SK-N-SH (cell line): ENCODE measurements around the gene GUK1. TPM values are rescaled to one million over a fixed set of nuclear protein-coding genes. Genes with fewer than 3 reads are reported as not detected.

Experiments
- CTCF ChIA-PET: fragments of 300-600, 350-600 bp; formaldehyde crosslinking; extraction: SDS; loops from one replicate; lab custom pipeline; 2021; lab: Yijun Ruan, JAX
- POLR2A ChIA-PET: fragments of 350-600 bp; sonication (Branson Sonifier 250); formaldehyde crosslinking; extraction: SDS; loops from one replicate; lab custom pipeline; 2020; ENCODE audit warnings: antibody characterized with exemption, inconsistent platforms; lab: Yijun Ruan, JAX
- DNase-seq: peaks from one replicate; pipeline ENCODE4 v3.0.0; 2012
- H2AFZ ChIP-seq: fragments of 200-600 bp; sonication (generic); 2 replicates; pipeline ENCODE4 v1.8.1; 2016; ENCODE audit warnings: antibody characterized with exemption, mild to moderate bottlenecking, low read depth
- H3F3A ChIP-seq: fragments of 200-600 bp; sonication (generic); replicated peaks from 2 replicates; pipeline ENCODE3; 2016; ENCODE audit warnings: antibody characterized with exemption, mild to moderate bottlenecking; ENCODE audit not compliant: insufficient read depth
- H3K27ac ChIP-seq, 2 experiments: fragments of 200-500 bp in 1 of 2; fragments of 200-600 bp in 1 of 2; sonication (Bioruptor generic) in 1 of 2; sonication (generic), shearing (Covaris generic) in 1 of 2; 2 replicates each; pipeline versions ENCODE4 v1.5.1 to v1.6.1; 2014 to 2016; ENCODE audit warnings: low read depth in 2 of 2, inconsistent platforms in 1 of 2, low read length in 1 of 2, mild to moderate bottlenecking in 1 of 2, mixed read lengths in 1 of 2
- H3K27me3 ChIP-seq: fragments of 200-600 bp; sonication (generic), shearing (Covaris generic); 2 replicates; pipeline ENCODE4 v1.6.1; 2016; ENCODE audit warnings: mixed run types; ENCODE audit not compliant: insufficient read depth
- H3K36me3 ChIP-seq, 2 experiments: fragments of 200-500 bp in 1 of 2; fragments of 200-600 bp in 1 of 2; sonication (Bioruptor generic) in 1 of 2; sonication (generic) in 1 of 2; replicated peaks in 1 of 2; 2 replicates each; pipeline versions ENCODE3 to v1.5.1; 2014 to 2016; ENCODE audit warnings: low read length in 1 of 2, mild to moderate bottlenecking in 1 of 2; ENCODE audit not compliant: insufficient read depth in 2 of 2, control insufficient read depth in 1 of 2
- H3K4me1 ChIP-seq, 2 experiments: fragments of 200-500 bp in 1 of 2; fragments of 200-600 bp in 1 of 2; sonication (Bioruptor generic) in 1 of 2; sonication (generic), shearing (Covaris generic) in 1 of 2; 2 replicates each; pipeline versions ENCODE4 v1.5.1 to v1.6.1; 2014 to 2016; ENCODE audit warnings: low read depth in 1 of 2, low read length in 1 of 2, mixed run types in 1 of 2; ENCODE audit not compliant: insufficient read depth in 2 of 2, control insufficient read depth in 1 of 2
- H3K4me2 ChIP-seq: fragments of 200-600 bp; sonication (generic), shearing (Covaris generic); 2 replicates; pipeline ENCODE4 v1.6.1; 2017; ENCODE audit warnings: mixed run types
- H3K4me3 ChIP-seq, 2 experiments: fragments of 200-500 bp in 1 of 2; fragments of 200-600 bp in 1 of 2; sonication (Bioruptor generic) in 1 of 2; sonication (generic), shearing (Covaris generic) in 1 of 2; 2 replicates each; pipeline versions ENCODE4 v1.5.1 to v1.8.1; 2014 to 2016; ENCODE audit warnings: low read depth in 2 of 2, inconsistent platforms in 1 of 2, low read length in 1 of 2, mild to moderate bottlenecking in 1 of 2, mixed read lengths in 1 of 2, moderate library complexity in 1 of 2
- H3K79me2 ChIP-seq: fragments of 200-600 bp; sonication (generic); 2 replicates; pipeline ENCODE4 v1.8.1; 2017; ENCODE audit warnings: mild to moderate bottlenecking; ENCODE audit not compliant: insufficient read depth
- H3K9ac ChIP-seq: fragments of 200-600 bp; sonication (generic); 2 replicates; pipeline ENCODE4 v1.6.1; 2017; ENCODE audit warnings: mixed run types
- H3K9me2 ChIP-seq: fragments of 200-600 bp; sonication (generic); 2 replicates; pipeline ENCODE4 v1.6.1; 2017; ENCODE audit warnings: mixed run types
- H3K9me3 ChIP-seq: fragments of 200-600 bp; sonication (generic); 2 replicates; pipeline ENCODE4 v1.6.1; 2017; ENCODE audit warnings: mixed run types, mild to moderate bottlenecking, moderate library complexity
- H4K20me1 ChIP-seq: fragments of 200-600 bp; sonication (generic); 2 replicates; pipeline ENCODE4 v1.6.1; 2017; ENCODE audit warnings: mild to moderate bottlenecking, mixed run types; ENCODE audit not compliant: insufficient read depth
- EP300 ChIP-seq, 2 experiments: IDR thresholded peaks; 2 replicates each; pipeline versions ENCODE4 v1.4.0 to v1.6.1; 2012; ENCODE audit warnings: borderline replicate concordance in 1 of 2, low read depth in 1 of 2, low read length in 1 of 2
- EZH2phosphoT487 ChIP-seq: fragments of 200-600 bp; sonication (generic); IDR thresholded peaks from 2 replicates; pipeline ENCODE4 v1.6.1; 2017; ENCODE audit warnings: low read depth, mixed run types, mild to moderate bottlenecking, antibody characterized with exemption, moderate library complexity, borderline replicate concordance
- GATA2 ChIP-seq: sonication (generic); formaldehyde crosslinking; IDR thresholded peaks from 2 replicates; pipeline ENCODE4 v1.5.0; 2020; ENCODE audit warnings: mild to moderate bottlenecking, missing genetic modification reagents
- MXI1 ChIP-seq: IDR thresholded peaks from 2 replicates; pipeline ENCODE4 v1.6.1; 2012; ENCODE audit warnings: mild to moderate bottlenecking, low read depth, low read length, improper control_type of control experiment
- RCOR1 ChIP-seq: fragments of 150-350 bp; IDR thresholded peaks from 2 replicates; pipeline ENCODE4 v1.6.1; 2017; ENCODE audit warnings: antibody characterized with exemption, low read length
- RXRA ChIP-seq: IDR thresholded peaks from 2 replicates; pipeline ENCODE4 v1.4.0; 2012; ENCODE audit warnings: low read depth, mild to moderate bottlenecking, borderline replicate concordance
- SMC3 ChIP-seq: IDR thresholded peaks from 2 replicates; pipeline ENCODE4 v1.6.1; 2012; ENCODE audit warnings: low read depth, low read length, improper control_type of control experiment
- YY1 ChIP-seq: IDR thresholded peaks from 2 replicates; pipeline ENCODE4 v1.4.0; 2012; ENCODE audit warnings: low read depth, mild to moderate bottlenecking
- WGBS: methylation state at CpG from one replicate; pipeline ENCODE4 v1.1.6; 2017; ENCODE audit warnings: low lambda C conversion rate; 5-methylcytosine and 5-hydroxymethylcytosine counted together
- polyA plus RNA-seq, 3 experiments: library from polyadenylated mRNA; depleted of rRNA; stranded (reverse); fragments of >200 nt; gene quantifications; 2 replicates each; pipeline ENCODE4 v1.2.3, GENCODE V29; 2012
- TF ChIP-seq, protein P1 (sequence below): fragments of 150-350 bp; IDR thresholded peaks from 2 replicates; pipeline ENCODE4 v1.6.1; 2016; ENCODE audit warnings: mild to moderate bottlenecking, low read depth, low read length
- TF ChIP-seq, protein P2 (sequence below): IDR thresholded peaks from 2 replicates; pipeline ENCODE4 v1.6.1; 2012; ENCODE audit warnings: mild to moderate bottlenecking, low read depth, low read length, moderate library complexity

Gene GUK1
- polyA plus RNA-seq, 1 of the 3 experiments (the other 2 are of a cell fraction): 742 TPM

DNA sequence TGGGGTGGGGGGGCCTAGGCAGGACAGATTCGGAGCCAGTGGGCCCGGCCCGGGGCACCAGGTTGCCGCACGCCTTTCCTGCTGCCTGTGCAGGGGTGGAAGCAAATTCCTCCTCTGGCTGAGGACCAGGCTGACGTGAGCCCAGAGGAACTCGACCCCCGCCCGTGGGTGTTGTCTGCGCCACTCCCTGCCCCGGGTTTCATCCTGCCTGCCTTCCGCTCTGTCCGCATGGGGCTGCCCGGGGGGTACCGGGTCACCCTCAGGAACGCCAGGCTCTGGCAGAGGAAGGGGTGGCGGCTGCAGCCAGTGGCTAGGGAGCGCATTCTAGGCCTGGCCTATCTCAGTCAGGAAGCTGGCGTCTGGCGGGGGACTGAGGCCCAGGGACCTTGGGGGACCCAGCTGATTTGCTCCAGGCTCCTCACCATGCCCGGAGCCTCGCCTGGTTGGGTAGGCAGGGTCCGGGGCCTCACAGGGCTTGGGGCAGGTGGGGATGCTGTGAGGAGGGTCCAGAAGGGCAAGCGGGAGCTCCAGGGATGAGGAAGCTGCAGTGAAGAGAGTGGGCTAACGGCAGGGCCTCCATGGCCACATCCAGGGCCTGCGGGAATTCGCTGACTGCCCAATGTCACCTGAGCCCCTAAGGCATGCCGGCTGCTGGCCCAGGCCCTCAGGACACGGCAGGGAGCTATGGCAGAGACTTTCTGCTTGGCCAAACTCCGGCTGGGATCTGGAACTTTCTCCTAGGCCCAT, 23.1 kb downstream of the GUK1 start:
- H4K20me1 ChIP-seq: no peaks in the 10 kb centered on the region
- no peak overlapping the region for H2AFZ ChIP-seq
- ChIA-PET POLR2A (interaction anchor here (1.1 kb wide), 1 partner anchor 294 kb away, joined by 3 read pairs; no protein-coding TSS in a partner anchor), CTCF (interaction anchor here (0.6 to 5.5 kb wide), 2 partner anchors 16 to 72 kb away, joined by 3 to 54 read pairs; no protein-coding TSS in a partner anchor)
- no peaks in the 10 kb centered on the region for H3K9me3 ChIP-seq
- WGBS: 85% methylated on average over 10 of the region's 30 CpGs
- peaks cover 13 to 25% of the 10 kb centered on the region in 2 experiments; a peak in 3 of 4 replicates for H3K4me1 ChIP-seq
- H3K27me3 ChIP-seq: no peaks in the 10 kb centered on the region
- TF ChIP-seq SMC3 (no peak), RXRA (no peak), YY1 (no peak), EP300 (IDR thresholded peaks at IDR 0.05; ENCODE audit: borderline replicate concordance in 1 of 2, low read depth in 1 of 2, low read length in 1 of 2) (no peak), GATA2 (no peak), RCOR1 (no peak), MXI1 (no peak), EZH2phosphoT487 (no peak)
- TF ChIP-seq, protein P1, sequence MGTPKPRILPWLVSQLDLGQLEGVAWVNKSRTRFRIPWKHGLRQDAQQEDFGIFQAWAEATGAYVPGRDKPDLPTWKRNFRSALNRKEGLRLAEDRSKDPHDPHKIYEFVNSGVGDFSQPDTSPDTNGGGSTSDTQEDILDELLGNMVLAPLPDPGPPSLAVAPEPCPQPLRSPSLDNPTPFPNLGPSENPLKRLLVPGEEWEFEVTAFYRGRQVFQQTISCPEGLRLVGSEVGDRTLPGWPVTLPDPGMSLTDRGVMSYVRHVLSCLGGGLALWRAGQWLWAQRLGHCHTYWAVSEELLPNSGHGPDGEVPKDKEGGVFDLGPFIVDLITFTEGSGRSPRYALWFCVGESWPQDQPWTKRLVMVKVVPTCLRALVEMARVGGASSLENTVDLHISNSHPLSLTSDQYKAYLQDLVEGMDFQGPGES: no peak
- TF ChIP-seq, protein P2, sequence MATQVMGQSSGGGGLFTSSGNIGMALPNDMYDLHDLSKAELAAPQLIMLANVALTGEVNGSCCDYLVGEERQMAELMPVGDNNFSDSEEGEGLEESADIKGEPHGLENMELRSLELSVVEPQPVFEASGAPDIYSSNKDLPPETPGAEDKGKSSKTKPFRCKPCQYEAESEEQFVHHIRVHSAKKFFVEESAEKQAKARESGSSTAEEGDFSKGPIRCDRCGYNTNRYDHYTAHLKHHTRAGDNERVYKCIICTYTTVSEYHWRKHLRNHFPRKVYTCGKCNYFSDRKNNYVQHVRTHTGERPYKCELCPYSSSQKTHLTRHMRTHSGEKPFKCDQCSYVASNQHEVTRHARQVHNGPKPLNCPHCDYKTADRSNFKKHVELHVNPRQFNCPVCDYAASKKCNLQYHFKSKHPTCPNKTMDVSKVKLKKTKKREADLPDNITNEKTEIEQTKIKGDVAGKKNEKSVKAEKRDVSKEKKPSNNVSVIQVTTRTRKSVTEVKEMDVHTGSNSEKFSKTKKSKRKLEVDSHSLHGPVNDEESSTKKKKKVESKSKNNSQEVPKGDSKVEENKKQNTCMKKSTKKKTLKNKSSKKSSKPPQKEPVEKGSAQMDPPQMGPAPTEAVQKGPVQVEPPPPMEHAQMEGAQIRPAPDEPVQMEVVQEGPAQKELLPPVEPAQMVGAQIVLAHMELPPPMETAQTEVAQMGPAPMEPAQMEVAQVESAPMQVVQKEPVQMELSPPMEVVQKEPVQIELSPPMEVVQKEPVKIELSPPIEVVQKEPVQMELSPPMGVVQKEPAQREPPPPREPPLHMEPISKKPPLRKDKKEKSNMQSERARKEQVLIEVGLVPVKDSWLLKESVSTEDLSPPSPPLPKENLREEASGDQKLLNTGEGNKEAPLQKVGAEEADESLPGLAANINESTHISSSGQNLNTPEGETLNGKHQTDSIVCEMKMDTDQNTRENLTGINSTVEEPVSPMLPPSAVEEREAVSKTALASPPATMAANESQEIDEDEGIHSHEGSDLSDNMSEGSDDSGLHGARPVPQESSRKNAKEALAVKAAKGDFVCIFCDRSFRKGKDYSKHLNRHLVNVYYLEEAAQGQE: no peak
- no peak overlapping the region for H3K27ac ChIP-seq
- no peaks in the 10 kb centered on the region for H3F3A ChIP-seq
- no peak overlapping the region for H3K9ac ChIP-seq
- no peaks in the 10 kb centered on the region for H3K36me3 ChIP-seq
- no peaks in the 10 kb centered on the region for H3K9me2 ChIP-seq
- H3K79me2 ChIP-seq: peaks cover 16% of the 10 kb centered on the region
- H3K4me3 ChIP-seq: no peak overlapping the region
- H3K4me2 ChIP-seq: no peak overlapping the region
- no peak for DNase-seq
